ENCODE results near the gene REEP6.

REEP6 gene

DNA sequence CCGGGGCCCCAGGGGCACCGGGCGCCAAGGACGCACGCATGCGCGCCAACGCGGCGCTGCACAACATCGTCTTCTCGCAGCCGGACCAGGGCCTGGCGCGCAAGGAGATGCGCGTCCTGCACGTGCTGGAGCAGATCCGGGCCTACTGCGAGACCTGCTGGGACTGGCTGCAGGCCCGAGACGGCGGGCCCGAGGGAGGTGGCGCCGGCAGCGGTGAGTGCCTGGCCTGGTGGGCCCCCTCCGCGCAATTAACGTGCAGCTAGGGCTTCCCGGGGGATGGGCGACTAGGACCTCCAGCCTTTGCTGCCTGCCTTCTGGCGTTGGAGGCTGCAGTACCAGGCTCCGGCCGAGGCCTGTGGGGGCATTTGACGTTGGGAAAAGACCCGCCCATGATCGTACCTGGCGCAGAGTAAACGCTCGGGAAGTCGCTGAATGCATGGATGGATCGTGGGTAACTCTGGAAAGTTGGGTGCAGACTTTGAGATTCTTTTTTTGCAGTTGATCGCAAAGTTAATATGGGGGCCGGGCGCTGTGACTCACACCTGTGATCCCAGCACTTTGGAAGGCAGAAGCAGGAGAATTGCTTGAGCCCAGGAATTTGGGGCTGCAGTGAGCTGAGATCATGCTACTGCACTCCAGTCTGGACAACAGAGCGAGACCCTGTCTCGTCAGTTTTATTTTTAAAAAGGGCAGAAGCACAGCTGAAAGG, 33.8 kb upstream of the REEP6 start:
- in situ Hi-C loops (cut with HindIII; ENCODE audit: low sequenced_read_pairs): no loop called here
- DNase-seq (ENCODE audit: low read depth): no peak
- TF ChIP-seq, protein P1, sequence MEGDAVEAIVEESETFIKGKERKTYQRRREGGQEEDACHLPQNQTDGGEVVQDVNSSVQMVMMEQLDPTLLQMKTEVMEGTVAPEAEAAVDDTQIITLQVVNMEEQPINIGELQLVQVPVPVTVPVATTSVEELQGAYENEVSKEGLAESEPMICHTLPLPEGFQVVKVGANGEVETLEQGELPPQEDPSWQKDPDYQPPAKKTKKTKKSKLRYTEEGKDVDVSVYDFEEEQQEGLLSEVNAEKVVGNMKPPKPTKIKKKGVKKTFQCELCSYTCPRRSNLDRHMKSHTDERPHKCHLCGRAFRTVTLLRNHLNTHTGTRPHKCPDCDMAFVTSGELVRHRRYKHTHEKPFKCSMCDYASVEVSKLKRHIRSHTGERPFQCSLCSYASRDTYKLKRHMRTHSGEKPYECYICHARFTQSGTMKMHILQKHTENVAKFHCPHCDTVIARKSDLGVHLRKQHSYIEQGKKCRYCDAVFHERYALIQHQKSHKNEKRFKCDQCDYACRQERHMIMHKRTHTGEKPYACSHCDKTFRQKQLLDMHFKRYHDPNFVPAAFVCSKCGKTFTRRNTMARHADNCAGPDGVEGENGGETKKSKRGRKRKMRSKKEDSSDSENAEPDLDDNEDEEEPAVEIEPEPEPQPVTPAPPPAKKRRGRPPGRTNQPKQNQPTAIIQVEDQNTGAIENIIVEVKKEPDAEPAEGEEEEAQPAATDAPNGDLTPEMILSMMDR (IDR thresholded peaks at IDR 0.05; ENCODE audit: low read depth, low read length, missing control alignments): no peak
- H3K4me3 ChIP-seq (ENCODE audit: low read depth, low read length): no peak overlapping the region

DNA sequence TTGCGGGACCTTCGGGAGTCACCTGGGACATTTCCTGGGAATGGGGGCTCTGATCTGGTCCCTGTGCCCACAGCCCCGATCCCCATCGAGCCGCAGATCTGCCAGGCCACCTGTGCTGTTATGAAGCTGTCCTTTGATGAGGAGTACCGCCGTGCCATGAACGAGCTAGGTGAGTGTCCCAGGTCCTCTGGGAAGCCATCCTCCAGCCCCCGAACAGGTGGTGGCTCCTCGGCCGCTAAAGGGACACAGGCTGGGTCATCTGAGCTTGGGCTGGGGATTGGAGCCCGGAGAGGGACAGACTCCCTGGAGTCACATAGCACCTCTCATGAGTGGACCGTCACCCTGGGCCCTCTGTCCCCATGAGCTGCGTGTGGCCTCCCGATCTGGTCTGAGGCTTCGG, 33.1 kb upstream of the REEP6 start:
- in situ Hi-C loops (cut with HindIII; ENCODE audit: low sequenced_read_pairs): no loop called here
- H3K4me3 ChIP-seq (ENCODE audit: low read depth, low read length): no peak overlapping the region
- DNase-seq (ENCODE audit: low read depth): no peak
- TF ChIP-seq, protein P1 (IDR thresholded peaks at IDR 0.05; ENCODE audit: low read depth, low read length, missing control alignments): no peak

DNA sequence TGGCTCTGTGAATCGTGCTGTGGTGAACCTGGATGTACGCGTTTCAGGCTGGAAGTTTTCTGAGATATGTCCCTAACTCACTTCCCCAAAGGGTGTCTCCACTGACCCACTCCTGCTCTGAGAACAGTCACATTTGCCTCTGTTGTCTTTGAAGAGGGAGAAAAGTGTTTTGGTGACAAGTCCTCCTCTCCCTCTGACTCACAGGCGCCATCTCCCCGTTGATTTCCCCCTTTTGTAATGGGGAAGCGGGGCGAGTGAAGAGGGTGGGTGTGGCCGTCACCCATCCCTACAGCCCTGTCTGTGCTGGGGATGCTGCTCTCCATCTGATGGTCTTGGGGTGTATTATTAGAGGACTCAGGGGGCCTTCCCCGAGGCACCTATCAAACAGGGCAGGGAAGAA, 31.5 kb upstream of the REEP6 start:
- TF ChIP-seq, protein P1 (IDR thresholded peaks at IDR 0.05; ENCODE audit: low read depth, low read length, missing control alignments): no peak
- no peak overlapping the region for H3K4me3 ChIP-seq (ENCODE audit: low read depth, low read length)
- in situ Hi-C loops (cut with HindIII; ENCODE audit: low sequenced_read_pairs): no loop called here
- no peak for DNase-seq (ENCODE audit: low read depth)

DNA sequence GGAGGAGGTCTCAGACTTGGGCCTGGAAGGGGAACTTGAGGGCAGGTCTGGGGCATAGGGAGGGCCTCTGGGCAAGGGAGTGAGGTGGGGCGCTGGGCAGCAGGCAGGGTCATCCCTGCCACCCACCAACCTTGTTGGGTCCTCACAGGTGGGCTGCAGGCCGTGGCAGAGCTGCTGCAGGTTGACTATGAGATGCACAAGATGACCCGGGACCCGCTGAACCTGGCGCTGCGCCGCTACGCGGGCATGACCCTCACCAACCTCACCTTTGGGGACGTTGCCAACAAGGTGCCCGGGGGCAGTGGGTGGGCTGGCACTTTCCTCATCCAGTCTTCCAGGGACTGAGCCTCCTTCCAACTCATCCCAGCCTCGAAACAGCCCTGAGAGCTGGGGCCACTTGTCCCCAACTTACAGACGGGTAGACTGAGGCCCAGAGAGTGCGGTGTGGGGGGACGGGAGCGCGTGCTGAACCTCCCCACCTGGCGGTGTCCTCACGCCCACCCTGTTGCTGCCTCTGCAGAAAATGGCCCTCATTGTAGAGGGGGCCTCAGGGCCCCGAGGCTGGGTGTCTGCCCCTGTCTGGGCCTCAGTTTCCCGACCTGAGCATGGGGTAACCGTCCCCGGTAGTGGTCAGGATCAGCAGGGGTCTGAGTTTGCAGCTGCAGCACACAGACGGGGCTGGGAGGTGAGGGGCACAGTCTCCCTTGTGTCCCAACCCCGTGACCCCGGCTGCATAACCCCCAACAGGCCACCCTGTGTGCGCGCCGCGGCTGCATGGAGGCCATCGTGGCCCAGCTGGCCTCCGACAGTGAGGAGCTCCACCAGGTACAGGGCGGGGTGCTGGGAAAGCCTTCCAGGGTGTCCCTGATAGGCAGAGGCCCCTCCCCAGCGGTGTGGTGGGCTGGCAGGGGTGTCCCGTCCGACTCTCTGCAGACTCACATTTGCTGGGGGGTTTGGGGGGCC, 30.7 kb upstream of the REEP6 start:
- TF ChIP-seq, protein P1 (IDR thresholded peaks at IDR 0.05; ENCODE audit: low read depth, low read length, missing control alignments): no peak
- no peak for DNase-seq (ENCODE audit: low read depth)
- no peak overlapping the region for H3K4me3 ChIP-seq (ENCODE audit: low read depth, low read length)
- in situ Hi-C loops (cut with HindIII; ENCODE audit: low sequenced_read_pairs): no loop called here

DNA sequence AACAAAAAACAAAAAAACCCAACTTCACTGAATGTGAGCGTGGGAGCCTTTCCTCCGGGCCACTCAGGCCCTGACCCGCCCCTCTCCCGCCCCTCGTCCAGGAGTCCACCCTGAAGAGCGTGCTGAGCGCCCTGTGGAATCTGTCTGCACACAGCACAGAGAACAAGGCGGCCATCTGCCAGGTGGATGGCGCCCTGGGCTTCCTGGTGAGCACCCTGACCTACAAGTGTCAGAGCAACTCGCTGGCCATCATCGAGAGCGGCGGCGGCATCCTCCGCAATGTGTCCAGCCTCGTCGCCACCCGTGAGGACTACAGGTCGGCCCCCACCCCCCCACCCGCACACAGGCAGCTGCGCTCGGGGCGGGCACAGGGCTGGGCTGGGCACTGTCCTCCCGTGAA, 29.1 kb upstream of the REEP6 start:
- in situ Hi-C loops (cut with HindIII; ENCODE audit: low sequenced_read_pairs): no loop called here
- no peak for DNase-seq (ENCODE audit: low read depth)
- no peak overlapping the region for H3K4me3 ChIP-seq (ENCODE audit: low read depth, low read length)
- TF ChIP-seq, protein P1 (IDR thresholded peaks at IDR 0.05; ENCODE audit: low read depth, low read length, missing control alignments): no peak

DNA sequence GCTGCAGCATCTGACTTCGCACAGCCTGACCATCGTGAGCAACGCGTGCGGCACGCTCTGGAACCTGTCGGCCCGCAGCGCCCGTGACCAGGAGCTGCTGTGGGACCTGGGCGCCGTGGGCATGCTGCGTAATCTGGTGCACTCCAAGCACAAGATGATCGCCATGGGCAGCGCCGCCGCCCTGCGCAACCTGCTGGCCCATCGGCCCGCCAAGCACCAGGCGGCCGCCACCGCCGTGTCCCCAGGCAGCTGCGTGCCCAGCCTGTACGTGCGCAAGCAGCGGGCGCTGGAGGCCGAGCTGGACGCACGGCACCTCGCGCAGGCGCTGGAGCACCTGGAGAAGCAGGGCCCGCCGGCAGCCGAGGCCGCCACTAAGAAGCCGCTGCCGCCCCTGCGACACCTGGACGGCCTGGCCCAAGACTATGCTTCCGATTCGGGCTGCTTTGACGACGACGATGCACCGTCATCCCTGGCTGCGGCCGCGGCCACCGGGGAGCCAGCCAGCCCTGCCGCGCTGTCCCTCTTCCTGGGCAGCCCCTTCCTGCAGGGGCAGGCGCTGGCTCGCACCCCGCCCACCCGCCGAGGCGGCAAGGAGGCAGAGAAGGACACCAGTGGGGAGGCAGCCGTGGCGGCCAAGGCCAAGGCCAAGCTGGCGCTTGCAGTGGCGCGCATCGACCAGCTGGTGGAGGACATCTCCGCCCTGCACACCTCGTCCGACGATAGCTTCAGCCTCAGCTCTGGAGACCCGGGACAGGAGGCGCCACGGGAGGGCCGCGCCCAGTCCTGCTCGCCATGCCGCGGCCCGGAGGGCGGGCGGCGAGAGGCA, 25.6 kb upstream of the REEP6 start:
- in situ Hi-C loops (cut with HindIII; ENCODE audit: low sequenced_read_pairs): no loop called here
- TF ChIP-seq, protein P1 (IDR thresholded peaks at IDR 0.05; ENCODE audit: low read depth, low read length, missing control alignments): peak; percentile 58
- H3K4me3 ChIP-seq (ENCODE audit: low read depth, low read length): no peak overlapping the region
- DNase-seq (ENCODE audit: low read depth): no peak

Measured in astrocyte of the cerebellum (primary cell).